Measurements from ENCODE around the gene ZMIZ2.

GRCh38 chr7:44805950-44806349 is 57.3 kb downstream of the ZMIZ2 start:
- TF ChIP-seq CTCF (IDR thresholded peaks at IDR 0.05) (no peak), POLR2A (IDR thresholded peaks at IDR 0.05) (no peak), EP300 (IDR thresholded peaks at IDR 0.05) (no peak), POLR2AphosphoS5 (IDR thresholded peaks at IDR 0.05) (no peak)
